ENCODE results near the gene OR6J1. TPM values are rescaled to one million over a fixed set of nuclear protein-coding genes. Genes with fewer than 3 reads are reported as not detected.

OR6J1 gene
- total RNA-seq, 1 experiment from 2014 or later = not detected

GRCh38 chr14:22594156-22594716, 49.9 kb downstream of the OR6J1 start:
- Mint-ChIP-seq H3K27me3 (ENCODE audit: insufficient read depth, unreplicated experiment) (peaks cover 42% of the 10 kb centered on the region), H3K27ac (ENCODE audit: low read depth, unreplicated experiment) (no peak overlapping the region), H3K4me3 (ENCODE audit: unreplicated experiment) (no peak overlapping the region), H3K9me3 (ENCODE audit: unreplicated experiment) (no peaks in the 10 kb centered on the region), H3K36me3 (ENCODE audit: insufficient read depth, unreplicated experiment) (peaks cover 5% of the 10 kb centered on the region), H3K4me1 (ENCODE audit: insufficient read depth, unreplicated experiment) (peaks cover 11% of the 10 kb centered on the region)
- ChIA-PET POLR2A (no interaction called here), CTCF (interaction anchor here (0.6 to 4.5 kb wide), 7 partner anchors 11 to 124 kb away, joined by 3 to 20 read pairs (median 5); partner anchors contain the start of gene OR6J1)
- BruUV-seq (replicated peaks) = no TSS peak
- intact Hi-C loops (cut with micrococcal nuclease) = no loop called here
- no peak for DNase-seq (ENCODE audit: unreplicated experiment)
- TF ChIP-seq CTCF (IDR thresholded peaks at IDR 0.05; ENCODE audit: unreplicated experiment) = no peak

DNA sequence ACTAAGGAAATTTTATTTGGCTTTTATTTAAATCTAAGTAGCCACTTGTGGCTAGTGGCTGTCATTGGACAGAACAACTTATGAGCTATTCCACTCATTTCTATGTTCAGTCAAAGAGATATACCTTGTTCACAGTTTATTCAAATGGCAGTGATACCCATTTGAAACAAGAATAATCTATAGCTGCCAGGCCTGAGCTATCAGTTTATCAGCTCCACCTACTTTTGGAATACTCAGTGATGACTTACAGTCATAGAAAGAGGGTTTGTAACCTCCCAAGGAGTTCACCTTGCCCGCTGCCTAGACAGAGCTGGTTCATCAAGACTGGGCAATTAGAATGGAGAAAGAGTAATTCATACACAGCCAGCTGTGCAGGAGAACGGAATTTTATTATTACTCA, 50.6 kb downstream of the OR6J1 start:
- no peak for TF ChIP-seq CTCF (IDR thresholded peaks at IDR 0.05; ENCODE audit: unreplicated experiment)
- Mint-ChIP-seq H3K4me3 (ENCODE audit: unreplicated experiment) (no peak overlapping the region), H3K9me3 (ENCODE audit: unreplicated experiment) (no peaks in the 10 kb centered on the region), H3K4me1 (ENCODE audit: insufficient read depth, unreplicated experiment) (peaks cover 4% of the 10 kb centered on the region), H3K36me3 (ENCODE audit: insufficient read depth, unreplicated experiment) (peaks cover 11% of the 10 kb centered on the region), H3K27me3 (ENCODE audit: insufficient read depth, unreplicated experiment) (peaks cover 42% of the 10 kb centered on the region), H3K27ac (ENCODE audit: low read depth, unreplicated experiment) (no peak overlapping the region)
- POLR2A ChIA-PET = interaction anchor here (0.6 to 1.0 kb wide), 2 partner anchors 49 to 50 kb away, joined by 3 to 4 read pairs; partner anchors contain the start of gene OR6J1
- intact Hi-C loops (cut with micrococcal nuclease) = no loop called here
- BruUV-seq (replicated peaks) = no TSS peak
- CTCF ChIA-PET = interaction anchor here (0.6 to 4.5 kb wide), 8 partner anchors 12 to 682 kb away, joined by 3 to 20 read pairs (median 4); partner anchors contain the start of gene OR6J1
- DNase-seq (ENCODE audit: unreplicated experiment) = no peak

DNA sequence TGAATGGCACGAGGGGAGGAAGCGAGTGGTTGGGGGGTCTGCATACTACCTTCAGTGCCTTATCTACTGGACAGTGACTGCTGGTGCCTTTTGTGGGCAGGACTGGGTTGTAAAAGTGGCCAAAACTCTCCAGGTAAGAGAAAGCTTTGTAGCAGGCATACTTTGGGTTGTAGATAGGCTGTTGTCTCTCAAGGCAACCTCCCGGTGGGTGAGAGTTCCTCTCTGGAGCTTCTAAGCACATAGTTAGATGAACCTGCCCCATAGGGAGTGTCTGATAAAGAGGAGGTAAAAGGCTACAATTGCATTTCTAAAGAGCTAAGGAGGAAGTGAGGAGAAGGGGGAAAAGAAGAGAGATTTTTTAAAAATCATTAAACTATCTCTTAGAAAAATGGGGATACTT, 51.0 kb downstream of the OR6J1 start:
- BruUV-seq (replicated peaks) = no TSS peak
- Mint-ChIP-seq H3K27me3 (ENCODE audit: insufficient read depth, unreplicated experiment) (peaks cover 42% of the 10 kb centered on the region), H3K27ac (ENCODE audit: low read depth, unreplicated experiment) (no peak overlapping the region), H3K36me3 (ENCODE audit: insufficient read depth, unreplicated experiment) (peaks cover 13% of the 10 kb centered on the region), H3K4me3 (ENCODE audit: unreplicated experiment) (no peak overlapping the region), H3K9me3 (ENCODE audit: unreplicated experiment) (no peaks in the 10 kb centered on the region), H3K4me1 (ENCODE audit: insufficient read depth, unreplicated experiment) (peaks cover 2% of the 10 kb centered on the region)
- POLR2A ChIA-PET = interaction anchor here (0.6 to 1.0 kb wide), 2 partner anchors 50 to 51 kb away, joined by 3 to 4 read pairs; partner anchors contain the start of gene OR6J1
- CTCF ChIA-PET = interaction anchor here (0.6 to 4.5 kb wide), 7 partner anchors 12 to 682 kb away, joined by 3 to 20 read pairs (median 4); partner anchors contain the start of gene OR6J1
- TF ChIP-seq CTCF (IDR thresholded peaks at IDR 0.05; ENCODE audit: unreplicated experiment) = no peak
- no peak for DNase-seq (ENCODE audit: unreplicated experiment)
- intact Hi-C loops (cut with micrococcal nuclease) = no loop called here

- Mint-ChIP-seq H3K4me3 (ENCODE audit: unreplicated experiment) (peak within 1 kb of the TSS; percentile 92), H3K27ac (ENCODE audit: low read depth, unreplicated experiment) (peak within 1 kb of the TSS; percentile 96), H3K9me3 (ENCODE audit: unreplicated experiment) (no peaks in the 10 kb centered on the region), H3K27me3 (ENCODE audit: insufficient read depth, unreplicated experiment) (peaks cover 25% of the 10 kb centered on the region), H3K4me1 (ENCODE audit: insufficient read depth, unreplicated experiment) (peaks cover 21% of the 10 kb centered on the region), H3K36me3 (ENCODE audit: insufficient read depth, unreplicated experiment) (peaks cover 35% of the 10 kb centered on the region)
- BruUV-seq (replicated peaks) = no TSS peak
- no peak for TF ChIP-seq CTCF (IDR thresholded peaks at IDR 0.05; ENCODE audit: unreplicated experiment)
- ChIA-PET POLR2A (interaction anchor here (0.6 to 5.6 kb wide), 32 partner anchors 9 to 506 kb away, joined by 3 to 116 read pairs (median 5); partner anchors contain the start of genes ABHD4, ACIN1, C14orf119 and MRPL52), CTCF (interaction anchor here (0.5 to 8.3 kb wide), 14 partner anchors 8 to 368 kb away, joined by 3 to 58 read pairs (median 4); partner anchors contain the start of genes ABHD4, HAUS4 and OR6J1)
- intact Hi-C loops (cut with micrococcal nuclease) = loop anchor here (1.0 kb wide), 1 partner anchor 57 kb away; no protein-coding TSS in a partner anchor
- DNase-seq (ENCODE audit: unreplicated experiment) = peak; percentile 99
Observed at GRCh38 chr14:22589096-22589839, 54.9 kb downstream of the OR6J1 start, which contains the start of gene DAD1. TSS of gene DAD1 (minus strand) at chr14:22589224. CDS start at chr14:22589157, 67 bp downstream.
